OCI-LY7 (cell line): Measurements from ENCODE around the gene DGKQ. TPM values are rescaled to one million over a fixed set of nuclear protein-coding genes. Genes with fewer than 3 reads are reported as not detected.

Experiments used
- BruUV-seq: library from RNA; stranded (reverse); fragments of 400-500 nt; replicated peaks from 2 replicates; lab custom pipeline; 2021; lab: Mats Ljungman, UMichigan
- CTCF ChIA-PET: fragments of 300-600 bp; sonication (Branson Sonifier 250); formaldehyde crosslinking; loops from one replicate; lab custom pipeline; 2022; ENCODE audit warnings: antibody characterized with exemption; ENCODE audit not compliant: unreplicated experiment; lab: Charles Lee
- POLR2A ChIA-PET: fragments of 300-600 bp; sonication (Branson Sonifier 250); formaldehyde crosslinking; loops from one replicate; lab custom pipeline; 2022; ENCODE audit warnings: antibody characterized with exemption; lab: Charles Lee
- DNase-seq: peaks from one replicate; pipeline ENCODE4 v3.0.0-alpha.2; 2015; ENCODE audit warnings: low spot score
- H2AFZ ChIP-seq: fragments of 200-600 bp; sonication (generic), shearing (Covaris generic); 2 replicates; pipeline ENCODE4 v1.6.1; 2014; ENCODE audit warnings: mild to moderate bottlenecking, antibody characterized with exemption, low read length, moderate library complexity
- H3K27ac ChIP-seq: fragments of 200-600 bp; sonication (generic); 2 replicates; pipeline ENCODE4 v1.5.1; 2014; ENCODE audit warnings: mixed run types, low read depth, mild to moderate bottlenecking, moderate library complexity, low read length, inconsistent platforms; ENCODE audit not compliant: poor library complexity, severe bottlenecking
- H3K36me3 ChIP-seq: fragments of 200-600 bp; sonication (generic); 2 replicates; pipeline ENCODE4 v1.6.1; 2014; ENCODE audit warnings: mild to moderate bottlenecking, antibody characterized with exemption, low read length, moderate library complexity, mixed read lengths; ENCODE audit not compliant: insufficient read depth
- H3K4me1 ChIP-seq: fragments of 200-600 bp; sonication (generic); 2 replicates; pipeline ENCODE4 v1.5.1; 2014; ENCODE audit warnings: mild to moderate bottlenecking, low read length; ENCODE audit not compliant: insufficient read depth, poor library complexity, severe bottlenecking
- H3K4me2 ChIP-seq: fragments of 200-600 bp; sonication (generic); 2 replicates; pipeline ENCODE4 v1.6.1; 2014; ENCODE audit warnings: mild to moderate bottlenecking, low read length
- H3K4me3 ChIP-seq: fragments of 200-600 bp; sonication (generic); 2 replicates; pipeline ENCODE4 v1.5.1; 2014; ENCODE audit warnings: mild to moderate bottlenecking, low read depth, low read length; ENCODE audit not compliant: poor library complexity, severe bottlenecking
- H3K79me2 ChIP-seq: fragments of 200-600 bp; sonication (generic); 2 replicates; pipeline ENCODE4 v1.6.1; 2016; ENCODE audit warnings: low read depth, mild to moderate bottlenecking, low read length, moderate library complexity, mixed read lengths; ENCODE audit not compliant: insufficient read depth
- H3K9me2 ChIP-seq: fragments of 200-600 bp; sonication (generic); 2 replicates; pipeline ENCODE4 v1.6.1; 2016; ENCODE audit warnings: mild to moderate bottlenecking, low read length, mixed read lengths; ENCODE audit not compliant: insufficient read depth
- H3K9me3 ChIP-seq: fragments of 200-600 bp; sonication (generic); 2 replicates; pipeline ENCODE4 v1.6.1; 2014; ENCODE audit warnings: mild to moderate bottlenecking, mixed run types, low read length, mixed read lengths
- H4K20me1 ChIP-seq: fragments of 200-600 bp; sonication (generic); 2 replicates; pipeline ENCODE4 v1.6.1; 2014; ENCODE audit warnings: mild to moderate bottlenecking, antibody characterized with exemption, low read length, moderate library complexity, mixed read lengths; ENCODE audit not compliant: insufficient read depth
- EZH2phosphoT487 ChIP-seq: fragments of 200-600 bp; sonication (generic); IDR thresholded peaks from 2 replicates; pipeline ENCODE4 v1.6.1; 2018; ENCODE audit warnings: low read depth, borderline replicate concordance, mild to moderate bottlenecking, mixed run types, antibody characterized with exemption, low read length, moderate library complexity, mixed read lengths
- intact Hi-C: fragments of 100-400 bp; cut with micrococcal nuclease; formaldehyde crosslinking; loops from one replicate; pipeline ENCODE4 v1.10.0; 2022; ENCODE audit not compliant: unreplicated experiment
- total RNA-seq, 2 experiments: library from RNA; depleted of rRNA in 1 of 2; stranded (reverse); fragments of >200 nt in 1 of 2; shearing (Covaris generic) in 1 of 2; gene quantifications; 2 replicates each; pipeline ENCODE4 v1.2.3, GENCODE V29; 2014 to 2022
- TF ChIP-seq, protein P1 (sequence below): fragments of 200-600 bp; sonication (generic); conservative IDR thresholded peaks from 2 replicates; pipeline ENCODE4 v1.5.1; 2014; ENCODE audit warnings: mild to moderate bottlenecking, antibody characterized with exemption, low read length, moderate library complexity, mixed read lengths

DGKQ gene
- total RNA-seq, 2 experiments from 2014 or later = 11.3 to 15.2 TPM

DNA sequence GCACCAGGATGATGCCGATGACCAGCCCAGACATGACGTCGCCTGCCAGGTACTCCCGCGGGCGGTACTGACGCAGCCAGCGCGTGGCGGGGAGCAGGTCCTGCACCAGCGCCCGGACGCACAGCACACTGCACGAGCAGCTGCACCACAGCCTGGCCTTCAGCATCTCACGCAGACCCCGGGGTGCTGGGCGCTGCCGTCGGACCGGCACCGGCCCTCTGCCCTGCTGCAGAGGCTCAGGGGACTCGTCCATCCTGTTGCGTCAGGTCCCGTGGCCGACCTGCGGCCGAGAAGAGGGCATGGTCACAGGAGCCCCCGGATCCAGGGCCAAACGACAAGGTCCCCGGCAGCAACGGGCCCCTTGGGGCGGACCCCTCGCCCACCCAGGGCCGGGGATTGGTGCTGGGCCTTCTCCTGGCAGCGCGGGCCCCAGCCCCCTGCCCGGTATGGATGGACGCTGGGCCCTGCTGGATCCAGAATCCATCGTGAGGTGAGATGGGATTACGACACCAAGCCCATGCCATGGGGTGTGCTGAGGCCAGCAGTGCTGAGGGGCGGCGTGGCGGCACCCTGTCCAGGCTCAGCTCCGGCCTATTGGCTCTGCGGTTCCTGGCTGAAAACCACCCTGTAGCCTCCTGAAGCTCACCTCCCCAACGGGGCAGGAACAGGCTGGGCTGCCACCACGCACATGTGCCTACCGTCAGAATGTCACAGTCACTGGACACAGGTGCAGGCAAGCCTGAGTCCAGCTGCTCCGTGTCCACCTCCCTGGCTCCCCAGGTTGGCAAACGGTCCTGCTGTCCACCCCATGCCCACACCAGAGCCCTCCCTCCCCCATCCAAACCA is 18.3 kb upstream of the DGKQ start:
- Histone ChIP-seq H3K36me3 (no peaks in the 10 kb centered on the region), H2AFZ (no peak overlapping the region), H3K9me2 (no peaks in the 10 kb centered on the region), H3K27ac (no peak overlapping the region), H3K9me3 (no peaks in the 10 kb centered on the region), H3K4me3 (no peak overlapping the region), H4K20me1 (no peaks in the 10 kb centered on the region), H3K4me1 (no peaks in the 10 kb centered on the region), H3K4me2 (no peak overlapping the region), H3K79me2 (no peaks in the 10 kb centered on the region)
- BruUV-seq = no TSS peak
- no peak for DNase-seq
- no peak for TF ChIP-seq EZH2phosphoT487
- TF ChIP-seq, protein P1, sequence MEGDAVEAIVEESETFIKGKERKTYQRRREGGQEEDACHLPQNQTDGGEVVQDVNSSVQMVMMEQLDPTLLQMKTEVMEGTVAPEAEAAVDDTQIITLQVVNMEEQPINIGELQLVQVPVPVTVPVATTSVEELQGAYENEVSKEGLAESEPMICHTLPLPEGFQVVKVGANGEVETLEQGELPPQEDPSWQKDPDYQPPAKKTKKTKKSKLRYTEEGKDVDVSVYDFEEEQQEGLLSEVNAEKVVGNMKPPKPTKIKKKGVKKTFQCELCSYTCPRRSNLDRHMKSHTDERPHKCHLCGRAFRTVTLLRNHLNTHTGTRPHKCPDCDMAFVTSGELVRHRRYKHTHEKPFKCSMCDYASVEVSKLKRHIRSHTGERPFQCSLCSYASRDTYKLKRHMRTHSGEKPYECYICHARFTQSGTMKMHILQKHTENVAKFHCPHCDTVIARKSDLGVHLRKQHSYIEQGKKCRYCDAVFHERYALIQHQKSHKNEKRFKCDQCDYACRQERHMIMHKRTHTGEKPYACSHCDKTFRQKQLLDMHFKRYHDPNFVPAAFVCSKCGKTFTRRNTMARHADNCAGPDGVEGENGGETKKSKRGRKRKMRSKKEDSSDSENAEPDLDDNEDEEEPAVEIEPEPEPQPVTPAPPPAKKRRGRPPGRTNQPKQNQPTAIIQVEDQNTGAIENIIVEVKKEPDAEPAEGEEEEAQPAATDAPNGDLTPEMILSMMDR = no peak
- POLR2A ChIA-PET = no interaction called here
- CTCF ChIA-PET = no interaction called here
- intact Hi-C loops = no loop called here

DNA sequence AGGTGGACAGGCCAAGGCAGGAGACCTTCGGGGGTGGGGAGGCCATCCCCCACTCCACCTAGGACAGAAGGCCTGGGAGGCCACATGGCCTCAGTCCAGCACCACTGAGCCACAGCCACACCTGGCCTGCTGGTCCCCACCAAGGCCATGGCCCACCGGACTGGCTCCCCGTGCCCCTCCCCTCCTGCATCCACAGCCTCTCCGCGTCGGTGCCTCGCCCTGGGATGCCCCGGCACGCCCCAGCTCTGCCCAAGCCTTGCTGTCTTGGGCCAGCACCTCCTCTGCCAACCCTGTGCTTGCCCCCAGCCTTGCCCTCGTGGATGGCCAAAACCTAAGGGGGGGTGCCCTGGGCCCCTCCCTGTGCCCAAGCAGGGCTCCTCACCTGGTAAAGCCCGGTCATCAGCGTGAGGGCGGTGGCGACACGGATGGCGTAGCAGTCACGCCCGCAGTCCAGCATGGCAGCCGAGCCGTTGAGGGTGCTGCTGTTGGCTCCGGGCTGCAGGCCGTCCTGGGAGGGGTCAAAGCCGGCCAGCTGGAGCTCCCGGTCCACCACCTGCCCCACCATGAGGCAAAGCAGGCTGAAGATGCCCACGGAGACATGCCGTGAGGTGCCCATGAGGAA is 17.5 kb upstream of the DGKQ start:
- Histone ChIP-seq H3K36me3 (no peaks in the 10 kb centered on the region), H3K9me3 (no peaks in the 10 kb centered on the region), H3K4me3 (no peak overlapping the region), H3K79me2 (no peaks in the 10 kb centered on the region), H4K20me1 (no peaks in the 10 kb centered on the region), H3K4me1 (no peaks in the 10 kb centered on the region), H3K27ac (no peak overlapping the region), H3K4me2 (no peak overlapping the region), H2AFZ (no peak overlapping the region), H3K9me2 (no peaks in the 10 kb centered on the region)
- intact Hi-C loops = no loop called here
- ChIA-PET CTCF (no interaction called here), POLR2A (no interaction called here)
- BruUV-seq = no TSS peak
- DNase-seq = no peak
- no peak for TF ChIP-seq EZH2phosphoT487
- TF ChIP-seq, protein P1 = no peak
